Measurements from ENCODE around the gene ATOH8.

The ATOH8 gene

DNA sequence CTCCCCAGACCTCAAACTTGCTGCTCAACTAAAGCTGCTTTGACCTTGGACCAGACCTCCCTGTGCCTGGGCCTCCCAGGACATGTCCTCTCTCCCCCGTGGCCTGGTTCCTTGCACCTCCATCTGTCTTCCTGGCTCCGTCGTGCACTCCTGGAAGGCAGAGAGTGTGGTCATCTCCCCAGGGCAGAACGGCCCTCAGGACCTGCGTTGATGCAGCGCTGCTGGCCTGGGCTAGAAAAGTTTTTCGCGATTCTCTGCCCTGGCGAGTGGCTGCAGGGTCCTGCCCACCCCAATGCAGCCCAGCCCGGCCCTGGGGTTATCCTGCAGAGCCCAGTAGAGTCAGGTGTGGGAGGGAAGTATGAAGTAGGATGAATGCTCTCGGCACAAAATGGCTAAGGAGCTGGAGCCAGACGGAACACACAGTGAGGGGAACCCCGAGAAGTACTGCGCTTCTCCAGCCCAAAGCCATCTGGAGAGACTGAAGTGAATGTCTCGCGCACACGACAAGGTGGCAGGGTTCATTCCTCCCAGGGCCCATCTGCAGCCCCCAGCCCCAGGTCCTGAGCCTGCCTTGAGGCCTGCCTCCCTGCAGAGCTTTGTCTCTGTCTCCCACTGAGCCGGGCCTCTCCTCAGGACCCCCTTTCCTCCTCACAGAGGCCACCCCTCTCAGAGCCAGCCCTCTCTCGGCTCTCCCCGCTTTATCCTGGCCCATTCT is 41.7 kb downstream of the ATOH8 start:
- Histone ChIP-seq H3K36me3 (ENCODE audit: control insufficient read depth, insufficient read depth, low read length) (no peaks in the 10 kb centered on the region), H3K27ac (ENCODE audit: low read length) (no peak overlapping the region), H3K27me3 (ENCODE audit: control insufficient read depth, insufficient read depth, low read length) (no peaks in the 10 kb centered on the region), H3K4me1 (ENCODE audit: control insufficient read depth, insufficient read depth, low read length) (no peaks in the 10 kb centered on the region; the same call in 1 of the 2 replicates), H3K4me3 (ENCODE audit: low read length) (no peak overlapping the region), H3K9me3 (ENCODE audit: control insufficient read depth, insufficient read depth, low read length) (no peaks in the 10 kb centered on the region)
- no peak for DNase-seq (ENCODE audit: low read depth, low spot score)
- no CpG with 5 or more reads among the region's 20 CpGs for WGBS (ENCODE audit: insufficient coverage, insufficient read length)

DNA sequence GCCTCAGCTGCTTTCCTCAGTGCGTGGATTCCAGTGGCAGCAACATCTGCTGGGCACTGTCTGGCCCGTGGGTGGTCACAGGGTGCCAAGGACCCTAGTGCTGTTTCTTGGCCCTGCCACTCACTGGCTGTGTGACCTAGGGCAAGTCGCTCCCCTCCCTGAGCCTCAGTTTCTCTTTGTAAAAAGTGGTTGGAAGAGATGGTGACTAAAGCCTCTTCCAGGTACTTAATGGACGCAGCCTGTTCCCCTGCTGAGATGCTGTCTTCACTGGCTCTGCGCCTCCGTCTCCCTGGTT is 42.2 kb downstream of the ATOH8 start:
- no peak overlapping the region for H3K27ac ChIP-seq (ENCODE audit: low read length)

DNA sequence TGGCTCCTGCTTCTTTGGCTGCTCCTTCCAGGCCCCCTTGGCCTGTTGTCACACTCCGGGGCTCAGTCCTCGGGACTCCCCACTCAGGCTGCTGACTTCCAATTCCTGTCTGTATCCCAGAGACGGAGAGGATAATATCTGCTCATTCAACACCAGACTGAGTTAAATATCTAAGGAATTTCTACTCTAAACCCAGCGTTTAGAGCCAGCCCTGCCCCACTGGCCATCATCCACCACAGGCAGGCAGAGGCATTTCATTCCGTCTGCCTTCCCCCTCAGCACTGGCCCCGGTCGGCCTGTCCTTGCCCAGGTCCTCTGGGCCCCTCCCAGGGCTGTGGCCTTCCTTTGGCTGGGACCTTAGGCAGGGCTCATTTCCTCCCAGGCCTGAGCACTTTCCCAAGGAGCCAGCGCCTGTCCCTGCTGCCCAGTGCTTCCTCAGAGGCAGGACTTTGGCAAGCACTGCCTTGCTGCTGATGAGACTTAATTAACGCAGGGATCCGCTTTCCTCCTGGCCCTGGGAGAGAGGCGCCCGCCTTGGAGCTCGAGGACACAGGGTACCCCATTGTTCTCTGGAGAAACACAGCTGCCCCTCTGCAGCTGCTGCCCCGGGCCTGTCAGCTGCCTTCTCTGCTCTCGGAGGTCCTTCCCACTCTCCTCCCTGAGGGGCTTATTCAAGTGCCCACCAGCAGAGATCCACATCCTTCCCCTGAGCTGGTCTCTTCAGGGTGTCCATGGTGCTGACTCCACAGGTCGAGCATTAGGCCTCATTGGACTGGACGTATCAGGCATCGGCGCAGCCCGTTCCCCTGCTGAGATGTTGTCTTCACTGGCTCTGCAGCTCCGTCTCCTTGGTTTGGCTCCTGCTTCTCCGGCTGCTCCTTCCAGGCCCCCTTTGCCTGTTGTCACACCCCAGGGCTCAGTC is 42.8 kb downstream of the ATOH8 start:
- WGBS (ENCODE audit: insufficient coverage, insufficient read length): no CpG with 5 or more reads among the region's 22 CpGs
- Histone ChIP-seq H3K9me3 (ENCODE audit: control insufficient read depth, insufficient read depth, low read length) (no peaks in the 10 kb centered on the region), H3K36me3 (ENCODE audit: control insufficient read depth, insufficient read depth, low read length) (no peaks in the 10 kb centered on the region), H3K4me1 (ENCODE audit: control insufficient read depth, insufficient read depth, low read length) (no peaks in the 10 kb centered on the region), H3K4me3 (ENCODE audit: low read length) (no peak overlapping the region), H3K27ac (ENCODE audit: low read length) (no peak overlapping the region), H3K27me3 (ENCODE audit: control insufficient read depth, insufficient read depth, low read length) (no peaks in the 10 kb centered on the region)
- DNase-seq (ENCODE audit: low read depth, low spot score): no peak

More for the DNA sequence above, 42.2 kb downstream of the ATOH8 start:
- Histone ChIP-seq H3K4me3 (ENCODE audit: low read length) (no peak overlapping the region), H3K4me1 (ENCODE audit: control insufficient read depth, insufficient read depth, low read length) (no peaks in the 10 kb centered on the region), H3K9me3 (ENCODE audit: control insufficient read depth, insufficient read depth, low read length) (no peaks in the 10 kb centered on the region), H3K36me3 (ENCODE audit: control insufficient read depth, insufficient read depth, low read length) (no peaks in the 10 kb centered on the region), H3K27me3 (ENCODE audit: control insufficient read depth, insufficient read depth, low read length) (no peaks in the 10 kb centered on the region)
- no CpG with 5 or more reads among the region's 6 CpGs for WGBS (ENCODE audit: insufficient coverage, insufficient read length)
- DNase-seq (ENCODE audit: low read depth, low spot score): no peak

DNA sequence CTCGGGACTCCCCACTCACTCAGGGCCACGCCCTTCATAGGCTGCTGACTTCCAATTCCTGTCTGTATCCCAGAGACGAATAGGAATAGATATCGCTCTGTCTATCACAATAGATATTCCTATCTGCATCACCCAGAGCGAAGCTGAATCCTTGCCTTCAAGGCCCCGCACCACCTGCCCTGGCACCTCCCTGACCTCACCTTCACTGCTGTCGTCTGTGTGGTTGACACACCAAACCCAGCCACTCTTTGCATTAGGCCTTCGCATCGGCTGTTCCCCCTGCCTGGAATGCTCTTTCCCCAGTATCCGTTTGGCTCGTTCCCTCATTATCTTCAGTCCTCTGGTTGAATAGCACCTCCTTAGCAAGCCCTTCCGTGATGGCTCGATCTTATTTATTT is 43.5 kb downstream of the ATOH8 start:
- Histone ChIP-seq H3K27me3 (ENCODE audit: control insufficient read depth, insufficient read depth, low read length) (no peaks in the 10 kb centered on the region), H3K9me3 (ENCODE audit: control insufficient read depth, insufficient read depth, low read length) (no peaks in the 10 kb centered on the region), H3K4me3 (ENCODE audit: low read length) (no peak overlapping the region), H3K27ac (ENCODE audit: low read length) (no peak overlapping the region), H3K36me3 (ENCODE audit: control insufficient read depth, insufficient read depth, low read length) (no peaks in the 10 kb centered on the region), H3K4me1 (ENCODE audit: control insufficient read depth, insufficient read depth, low read length) (no peaks in the 10 kb centered on the region)
- WGBS (ENCODE audit: insufficient coverage, insufficient read length): no CpG with 5 or more reads among the region's 13 CpGs
- DNase-seq (ENCODE audit: low read depth, low spot score): no peak

DNA sequence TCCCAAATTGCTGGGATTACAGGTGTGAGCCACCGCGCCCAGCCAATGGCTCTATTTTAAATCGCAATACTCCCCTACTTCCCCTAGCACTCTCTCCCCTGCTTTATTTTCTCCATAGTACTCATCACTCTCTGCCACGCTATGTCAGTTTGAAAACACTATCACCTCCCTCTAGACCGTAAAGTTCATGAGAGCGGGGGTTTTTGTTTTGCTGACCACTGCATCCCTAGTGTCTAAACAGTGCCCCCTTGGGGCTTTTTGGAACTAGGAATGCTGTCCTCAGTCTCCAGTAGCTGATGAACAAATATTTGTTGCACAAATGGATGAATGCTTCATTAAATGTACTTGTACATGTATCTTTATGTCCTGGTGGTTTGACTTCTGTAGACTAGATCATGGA is 44.1 kb downstream of the ATOH8 start:
- no peaks in the 10 kb centered on the region for H3K27me3 ChIP-seq (ENCODE audit: control insufficient read depth, insufficient read depth, low read length)
- no peak overlapping the region for H3K27ac ChIP-seq (ENCODE audit: low read length)
- no peaks in the 10 kb centered on the region for H3K4me1 ChIP-seq (ENCODE audit: control insufficient read depth, insufficient read depth, low read length)
- no CpG with 5 or more reads among the region's 6 CpGs for WGBS (ENCODE audit: insufficient coverage, insufficient read length)
- H3K4me3 ChIP-seq (ENCODE audit: low read length): no peak overlapping the region
- H3K36me3 ChIP-seq (ENCODE audit: control insufficient read depth, insufficient read depth, low read length): no peaks in the 10 kb centered on the region
- no peak for DNase-seq (ENCODE audit: low read depth, low spot score)
- no peaks in the 10 kb centered on the region for H3K9me3 ChIP-seq (ENCODE audit: control insufficient read depth, insufficient read depth, low read length)

DNA sequence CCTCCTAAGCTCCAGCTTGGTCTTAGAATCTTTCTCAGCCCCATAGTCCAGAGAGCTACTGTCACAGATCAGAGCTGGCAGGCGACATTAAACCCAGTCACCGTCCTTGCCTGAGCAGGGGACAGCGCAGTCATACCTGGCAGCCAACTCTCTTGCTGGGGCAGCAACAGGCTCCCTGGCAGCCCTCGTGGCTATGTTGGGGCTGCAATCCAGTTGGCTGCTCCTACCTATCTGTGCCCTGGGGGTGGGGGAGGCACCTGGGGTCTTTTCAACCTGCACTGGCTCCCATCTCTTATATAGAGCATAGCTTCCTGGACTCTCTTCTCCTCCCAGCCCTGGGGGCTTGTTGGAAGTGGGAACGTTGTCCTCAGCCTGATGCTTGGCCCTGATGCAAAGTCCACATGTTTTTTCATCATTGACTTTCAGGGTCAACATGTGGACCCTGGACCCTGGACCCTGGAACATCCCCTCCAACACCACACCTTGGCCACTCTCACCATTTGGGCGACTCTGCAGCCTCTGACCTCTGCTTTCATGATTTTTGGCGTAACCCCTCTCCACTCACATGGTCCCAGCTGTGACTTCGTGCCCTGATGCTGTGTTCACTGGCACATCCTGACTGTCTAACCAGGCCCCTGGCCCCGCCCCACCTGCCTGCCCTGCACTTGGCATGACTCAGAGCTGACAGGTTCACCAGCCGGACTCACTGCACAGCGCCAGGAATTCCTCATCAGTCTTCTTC is 45.6 kb downstream of the ATOH8 start:
- no CpG with 5 or more reads among the region's 11 CpGs for WGBS (ENCODE audit: insufficient coverage, insufficient read length)
- Histone ChIP-seq H3K27ac (ENCODE audit: low read length) (no peak overlapping the region), H3K4me3 (ENCODE audit: low read length) (no peak overlapping the region), H3K4me1 (ENCODE audit: control insufficient read depth, insufficient read depth, low read length) (no peaks in the 10 kb centered on the region), H3K36me3 (ENCODE audit: control insufficient read depth, insufficient read depth, low read length) (no peaks in the 10 kb centered on the region), H3K27me3 (ENCODE audit: control insufficient read depth, insufficient read depth, low read length) (no peaks in the 10 kb centered on the region), H3K9me3 (ENCODE audit: control insufficient read depth, insufficient read depth, low read length) (no peaks in the 10 kb centered on the region)
- DNase-seq (ENCODE audit: low read depth, low spot score): no peak

DNA sequence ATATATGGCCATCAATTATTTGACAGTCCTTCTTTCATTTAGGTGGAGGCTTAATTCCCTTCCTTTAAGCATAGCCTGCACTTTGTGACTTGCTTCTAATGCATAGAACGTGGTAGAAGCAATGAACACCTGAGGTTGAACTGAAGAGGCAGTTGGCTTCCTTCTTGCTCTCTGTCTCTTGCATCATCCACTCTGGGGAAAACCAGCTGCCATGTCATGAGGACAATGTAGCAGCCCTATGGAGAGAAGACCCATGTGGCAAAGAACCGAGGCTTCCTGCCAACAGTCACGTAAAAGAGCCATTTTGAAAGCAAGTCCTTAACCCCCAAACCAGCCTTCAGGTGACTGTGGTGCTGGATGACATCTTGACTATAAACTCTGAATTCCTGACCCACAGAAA is 46.8 kb downstream of the ATOH8 start:
- H3K4me3 ChIP-seq (ENCODE audit: low read length): no peak overlapping the region
- WGBS (ENCODE audit: insufficient coverage, insufficient read length): no CpG with 5 or more reads among the region's 3 CpGs
- no peaks in the 10 kb centered on the region for H3K9me3 ChIP-seq (ENCODE audit: control insufficient read depth, insufficient read depth, low read length)
- no peaks in the 10 kb centered on the region for H3K4me1 ChIP-seq (ENCODE audit: control insufficient read depth, insufficient read depth, low read length)
- no peaks in the 10 kb centered on the region for H3K36me3 ChIP-seq (ENCODE audit: control insufficient read depth, insufficient read depth, low read length)
- H3K27ac ChIP-seq (ENCODE audit: low read length): no peak overlapping the region
- DNase-seq (ENCODE audit: low read depth, low spot score): no peak
- no peaks in the 10 kb centered on the region for H3K27me3 ChIP-seq (ENCODE audit: control insufficient read depth, insufficient read depth, low read length)

DNA sequence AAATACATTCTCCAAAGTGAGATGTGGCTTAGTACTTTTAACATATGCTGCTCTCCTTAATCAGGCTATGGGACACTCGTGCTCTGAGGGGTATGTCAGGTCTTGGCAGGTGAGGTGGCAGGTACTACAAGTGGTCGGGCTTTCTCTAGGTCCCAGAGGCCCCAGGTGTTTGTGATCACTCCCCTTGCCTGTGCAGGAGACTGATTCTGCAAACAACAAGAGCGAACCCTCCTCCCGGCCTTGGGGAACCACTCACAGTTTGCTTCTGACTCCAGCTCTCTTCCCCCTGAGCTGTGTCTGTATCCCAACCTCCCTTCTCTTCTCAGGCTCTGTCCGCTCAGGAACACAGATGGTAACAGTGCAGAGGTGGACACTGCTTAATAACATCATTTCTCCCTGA is 48.1 kb downstream of the ATOH8 start:
- Histone ChIP-seq H3K4me3 (ENCODE audit: low read length) (no peak overlapping the region), H3K27ac (ENCODE audit: low read length) (no peak overlapping the region), H3K27me3 (ENCODE audit: control insufficient read depth, insufficient read depth, low read length) (no peaks in the 10 kb centered on the region), H3K36me3 (ENCODE audit: control insufficient read depth, insufficient read depth, low read length) (no peaks in the 10 kb centered on the region), H3K9me3 (ENCODE audit: control insufficient read depth, insufficient read depth, low read length) (no peaks in the 10 kb centered on the region), H3K4me1 (ENCODE audit: control insufficient read depth, insufficient read depth, low read length) (no peaks in the 10 kb centered on the region)
- WGBS (ENCODE audit: insufficient coverage, insufficient read length): no CpG with 5 or more reads among the region's 5 CpGs
- no peak for DNase-seq (ENCODE audit: low read depth, low spot score)

DNA sequence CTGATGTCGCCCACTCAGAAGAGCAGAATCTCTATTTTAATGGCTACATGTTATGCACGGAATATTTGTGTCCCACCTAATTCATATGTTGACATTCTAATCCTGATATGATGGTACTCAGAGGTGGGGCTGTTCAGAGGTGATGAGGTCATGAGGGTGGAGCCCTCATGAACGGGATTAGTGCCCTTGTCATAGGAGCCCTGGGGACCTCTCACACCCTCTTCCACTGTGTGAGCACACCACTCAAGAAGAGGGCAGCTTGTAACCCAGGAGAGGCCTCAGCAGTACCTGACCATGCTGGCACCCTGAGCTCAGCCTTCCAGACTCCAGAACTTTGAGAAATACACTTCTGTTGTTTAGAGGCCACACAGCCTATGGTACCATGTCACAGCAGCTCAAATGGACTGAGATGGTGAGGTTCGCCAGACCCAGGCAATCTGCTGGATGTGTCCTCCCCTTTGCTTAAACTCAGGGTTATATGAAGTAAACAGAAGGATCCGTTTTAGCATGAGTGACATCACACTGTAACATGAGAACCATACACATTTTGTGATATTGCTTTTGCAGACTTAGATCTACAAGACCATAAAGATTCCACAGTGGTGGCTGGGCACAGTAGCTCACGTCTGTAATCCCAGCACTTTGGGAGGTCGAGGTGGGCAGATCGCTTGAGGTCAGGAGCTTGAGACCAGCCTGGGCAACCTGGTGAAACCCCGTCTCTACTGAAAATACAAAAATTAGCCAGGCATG is 48.7 kb downstream of the ATOH8 start:
- H3K27ac ChIP-seq (ENCODE audit: low read length): no peak overlapping the region
- no peak for DNase-seq (ENCODE audit: low read depth, low spot score)
- no CpG with 5 or more reads among the region's 9 CpGs for WGBS (ENCODE audit: insufficient coverage, insufficient read length)

More for the DNA sequence above, 48.7 kb downstream of the ATOH8 start:
- no peaks in the 10 kb centered on the region for H3K27me3 ChIP-seq (ENCODE audit: control insufficient read depth, insufficient read depth, low read length)
- no peak overlapping the region for H3K4me3 ChIP-seq (ENCODE audit: low read length)
- no peaks in the 10 kb centered on the region for H3K9me3 ChIP-seq (ENCODE audit: control insufficient read depth, insufficient read depth, low read length)
- H3K36me3 ChIP-seq (ENCODE audit: control insufficient read depth, insufficient read depth, low read length): no peaks in the 10 kb centered on the region
- H3K4me1 ChIP-seq (ENCODE audit: control insufficient read depth, insufficient read depth, low read length): no peaks in the 10 kb centered on the region

All from iPS DF 6.9 (cell line).